ENCODE data around the gene APAF1. TPM values are rescaled to one million over a fixed set of nuclear protein-coding genes. Genes with fewer than 3 reads are reported as not detected.

APAF1 gene
- total RNA-seq, 1 donor from 2014 or later: 24.3 TPM

DNA sequence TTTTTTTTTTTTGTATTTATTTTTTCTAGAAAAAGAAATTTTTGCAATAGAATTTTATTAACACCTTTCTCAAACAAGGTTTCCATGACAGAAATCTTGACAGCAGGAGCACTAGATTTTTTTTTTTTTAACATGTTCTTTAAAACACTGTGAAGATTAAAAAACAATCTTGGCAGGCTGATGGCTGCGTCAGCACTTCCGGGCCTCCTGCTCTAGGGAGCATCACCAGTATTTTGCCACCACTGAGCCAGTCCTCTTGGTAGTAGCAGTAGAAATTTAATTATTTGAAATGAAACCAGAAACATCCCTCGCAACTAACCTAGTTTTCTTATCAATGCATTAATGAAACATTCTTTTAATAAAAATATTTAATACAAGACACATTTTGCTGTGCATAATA lies 99.6 kb downstream of the APAF1 start:
- Histone ChIP-seq H3K27ac (no peak overlapping the region), H3K27me3 (ENCODE audit: low read depth) (peaks cover 17% of the 10 kb centered on the region), H3K36me3 (no peaks in the 10 kb centered on the region), H3K4me3 (no peak overlapping the region), H3K9me3 (no peaks in the 10 kb centered on the region), H3K4me1 (no peaks in the 10 kb centered on the region)
- DNase-seq (no peak), ATAC-seq (no peak)
- TF ChIP-seq, protein P1, sequence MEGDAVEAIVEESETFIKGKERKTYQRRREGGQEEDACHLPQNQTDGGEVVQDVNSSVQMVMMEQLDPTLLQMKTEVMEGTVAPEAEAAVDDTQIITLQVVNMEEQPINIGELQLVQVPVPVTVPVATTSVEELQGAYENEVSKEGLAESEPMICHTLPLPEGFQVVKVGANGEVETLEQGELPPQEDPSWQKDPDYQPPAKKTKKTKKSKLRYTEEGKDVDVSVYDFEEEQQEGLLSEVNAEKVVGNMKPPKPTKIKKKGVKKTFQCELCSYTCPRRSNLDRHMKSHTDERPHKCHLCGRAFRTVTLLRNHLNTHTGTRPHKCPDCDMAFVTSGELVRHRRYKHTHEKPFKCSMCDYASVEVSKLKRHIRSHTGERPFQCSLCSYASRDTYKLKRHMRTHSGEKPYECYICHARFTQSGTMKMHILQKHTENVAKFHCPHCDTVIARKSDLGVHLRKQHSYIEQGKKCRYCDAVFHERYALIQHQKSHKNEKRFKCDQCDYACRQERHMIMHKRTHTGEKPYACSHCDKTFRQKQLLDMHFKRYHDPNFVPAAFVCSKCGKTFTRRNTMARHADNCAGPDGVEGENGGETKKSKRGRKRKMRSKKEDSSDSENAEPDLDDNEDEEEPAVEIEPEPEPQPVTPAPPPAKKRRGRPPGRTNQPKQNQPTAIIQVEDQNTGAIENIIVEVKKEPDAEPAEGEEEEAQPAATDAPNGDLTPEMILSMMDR (IDR thresholded peaks at IDR 0.05): no peak
- intact Hi-C loops (cut with DNase I): no loop called here

DNA sequence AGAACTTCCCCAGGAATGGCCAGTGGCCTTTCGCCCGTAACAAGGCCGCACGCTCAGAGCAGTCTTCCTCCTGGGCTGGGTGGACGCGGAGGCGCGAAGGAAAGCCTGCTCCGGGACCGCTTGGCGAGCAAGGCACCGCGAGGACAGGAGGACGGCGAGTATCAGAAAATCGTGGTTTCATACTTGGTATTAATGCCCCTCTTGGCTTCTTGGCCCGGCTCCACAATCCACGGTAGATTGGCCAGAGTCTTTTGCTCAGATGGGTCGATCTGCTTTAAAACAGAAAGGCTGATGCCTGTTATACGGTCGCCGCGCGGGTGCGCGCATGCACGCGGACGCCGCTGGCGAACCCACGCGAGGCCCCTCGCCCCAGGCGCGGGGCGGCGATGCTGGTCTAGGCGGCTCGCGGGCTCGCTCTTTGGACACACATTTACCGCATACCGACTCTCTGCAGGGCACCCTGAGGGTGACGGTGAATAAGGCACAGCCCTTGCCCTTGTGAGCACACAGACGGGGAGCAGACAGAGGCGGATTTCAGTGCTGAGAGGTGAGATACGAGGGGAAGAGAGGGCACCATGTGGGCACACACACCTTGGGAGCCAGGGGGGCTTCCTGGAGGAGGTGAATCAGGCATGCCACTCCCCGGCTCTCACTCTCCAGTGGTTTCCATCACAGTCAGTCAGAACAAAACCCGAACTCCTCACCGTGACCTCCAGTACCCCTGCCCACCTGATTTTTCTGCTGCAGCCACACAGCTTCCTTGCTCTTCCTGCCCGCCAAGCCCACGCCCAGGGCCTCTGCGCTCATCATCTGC lies 100.7 kb downstream of the APAF1 start:
- peak; percentile 45 to 61 for ATAC-seq
- intact Hi-C loops (cut with DNase I): no loop called here
- peaks cover 17% of the 10 kb centered on the region for H3K27me3 ChIP-seq (ENCODE audit: low read depth)

DNA sequence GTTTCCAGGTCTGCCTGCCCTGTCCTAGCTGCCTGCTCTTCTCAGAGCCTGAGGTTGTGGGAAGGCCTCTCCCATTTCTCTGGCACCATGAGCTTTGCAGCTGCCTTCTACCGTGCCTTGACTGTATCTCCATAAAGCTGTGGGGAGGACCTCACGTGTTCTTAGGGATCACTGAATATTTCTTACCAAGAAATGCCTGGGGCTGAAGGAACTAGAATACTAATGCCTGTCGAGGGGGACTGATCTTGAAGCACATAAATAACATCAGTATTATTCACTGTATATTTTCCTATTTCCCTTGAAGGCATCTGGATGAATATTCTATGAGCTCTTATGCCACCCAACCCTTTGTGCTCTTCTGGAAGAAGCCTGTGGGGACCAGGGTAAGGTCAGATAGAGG lies 103.4 kb downstream of the APAF1 start:
- H3K27me3 ChIP-seq (ENCODE audit: low read depth): peaks cover 17% of the 10 kb centered on the region
- no peak overlapping the region for H3K27ac ChIP-seq
- no peak for DNase-seq
- no peaks in the 10 kb centered on the region for H3K36me3 ChIP-seq
- TF ChIP-seq, protein P1 (IDR thresholded peaks at IDR 0.05): no peak
- H3K4me1 ChIP-seq: no peaks in the 10 kb centered on the region
- no peak for ATAC-seq
- intact Hi-C loops (cut with DNase I): no loop called here
- H3K4me3 ChIP-seq: no peak overlapping the region
- H3K9me3 ChIP-seq: no peaks in the 10 kb centered on the region

More for the DNA sequence above, 100.7 kb downstream of the APAF1 start:
- H3K4me3 ChIP-seq: peak overlapping the region; percentile 52
- no peaks in the 10 kb centered on the region for H3K36me3 ChIP-seq
- DNase-seq: no peak
- TF ChIP-seq, protein P1 (IDR thresholded peaks at IDR 0.05): no peak
- no peaks in the 10 kb centered on the region for H3K9me3 ChIP-seq
- H3K27ac ChIP-seq: no peak overlapping the region
- no peaks in the 10 kb centered on the region for H3K4me1 ChIP-seq

DNA sequence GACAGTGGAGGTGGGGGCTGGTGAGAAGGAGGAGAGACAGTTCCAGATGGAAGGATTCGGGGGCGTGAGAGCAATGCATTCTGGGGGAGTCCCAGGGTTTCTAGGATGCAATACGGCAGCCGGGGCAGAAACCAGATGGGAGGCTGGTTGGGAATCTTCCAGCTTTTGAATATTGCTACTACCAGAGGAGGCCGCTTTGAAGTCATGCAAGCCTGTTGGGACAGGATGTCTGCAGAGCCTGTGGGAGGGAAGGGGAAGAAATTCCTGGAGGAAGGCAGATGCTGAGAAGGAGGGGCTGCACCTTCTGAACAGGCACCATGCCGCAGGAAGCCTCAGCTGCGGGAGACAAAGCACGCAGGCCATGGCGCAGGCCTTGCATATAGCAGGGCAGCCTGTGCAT lies 105.4 kb downstream of the APAF1 start:
- ATAC-seq (no peak), DNase-seq (no peak)
- peaks cover 15% of the 10 kb centered on the region for H3K27me3 ChIP-seq (ENCODE audit: low read depth)
- no peak overlapping the region for H3K4me3 ChIP-seq
- no peak overlapping the region for H3K27ac ChIP-seq
- no peaks in the 10 kb centered on the region for H3K36me3 ChIP-seq
- no peaks in the 10 kb centered on the region for H3K4me1 ChIP-seq
- intact Hi-C loops (cut with DNase I): no loop called here
- no peaks in the 10 kb centered on the region for H3K9me3 ChIP-seq
- TF ChIP-seq, protein P1 (IDR thresholded peaks at IDR 0.05): no peak

DNA sequence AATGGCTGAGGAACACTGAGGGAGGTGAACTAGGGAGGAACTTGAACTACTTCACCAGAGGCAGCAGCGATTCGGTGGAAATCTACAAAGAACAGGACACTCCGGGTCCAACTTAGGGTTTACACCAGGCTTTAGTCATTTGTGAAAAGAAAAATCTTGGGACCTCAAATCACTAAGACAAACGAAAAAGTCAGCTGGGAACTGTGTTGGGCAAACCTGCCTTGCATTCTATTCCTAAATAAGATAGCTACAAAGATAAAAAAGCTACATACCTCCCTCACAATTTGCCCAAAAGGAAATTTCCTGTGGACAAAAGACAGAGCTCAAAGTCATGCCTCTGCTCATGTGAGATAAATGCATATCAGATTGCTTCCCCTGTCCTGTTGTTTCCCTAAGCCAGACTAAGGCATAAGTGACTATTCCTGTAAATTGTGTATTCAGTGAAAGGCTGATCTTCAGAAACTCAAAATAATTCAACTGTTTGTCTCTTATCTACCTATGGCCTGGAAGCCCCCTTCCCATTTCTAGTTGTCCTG lies 106.6 kb downstream of the APAF1 start:
- Histone ChIP-seq H3K4me1 (no peaks in the 10 kb centered on the region), H3K36me3 (no peaks in the 10 kb centered on the region), H3K27me3 (ENCODE audit: low read depth) (peaks cover 3% of the 10 kb centered on the region), H3K9me3 (no peaks in the 10 kb centered on the region), H3K27ac (no peak overlapping the region), H3K4me3 (no peak overlapping the region)
- TF ChIP-seq, protein P1 (IDR thresholded peaks at IDR 0.05): no peak
- intact Hi-C loops (cut with DNase I): no loop called here
- ATAC-seq: no peak
- DNase-seq: no peak

All from lower lobe of right lung (tissue), 2 donors.